ENCODE measurements around the gene ROS1.

The ROS1 gene

GRCh38 chr6:117441824-117442264 lies 16.1 kb upstream of the ROS1 start:
- TF ChIP-seq CTCF (IDR thresholded peaks at IDR 0.05; ENCODE audit: borderline replicate concordance, control extremely low read depth, extremely low read depth, insufficient read depth, missing control alignments) = no peak
- DNase-seq (ENCODE audit: low spot score) = no peak
- in situ Hi-C loops (cut with MboI; ENCODE audit: low sequenced_read_pairs, unreplicated experiment) = loop anchor here (10.0 kb wide), 1 partner anchor 113 kb away; no protein-coding TSS in a partner anchor

GRCh38 chr6:117440706-117441525 lies 15.2 kb upstream of the ROS1 start:
- TF ChIP-seq CTCF (IDR thresholded peaks at IDR 0.05; ENCODE audit: borderline replicate concordance, control extremely low read depth, extremely low read depth, insufficient read depth, missing control alignments) = no peak
- no peak for DNase-seq (ENCODE audit: low spot score)
- in situ Hi-C loops (cut with MboI; ENCODE audit: low sequenced_read_pairs, unreplicated experiment) = loop anchor here (10.0 kb wide), 1 partner anchor 114 kb away; no protein-coding TSS in a partner anchor

DNA sequence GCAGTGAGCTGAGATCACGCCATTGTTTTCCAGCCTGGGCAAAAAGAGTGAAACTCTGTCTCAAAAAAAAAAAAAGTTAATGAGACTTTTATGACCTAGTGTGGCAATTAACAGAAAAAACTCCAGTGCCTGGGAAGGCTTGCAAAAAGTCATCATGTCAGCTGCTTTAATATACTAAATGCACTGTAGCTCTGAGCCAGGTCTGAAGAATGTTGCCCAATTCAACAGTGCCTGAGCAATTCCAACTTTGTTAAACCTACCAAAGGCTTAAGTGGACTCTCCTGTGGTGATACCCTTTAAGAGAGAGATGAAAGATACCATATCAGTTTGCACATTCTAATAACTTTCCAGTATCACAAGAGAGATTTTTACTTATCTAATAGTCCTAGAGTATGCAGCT lies 6.5 kb upstream of the ROS1 start:
- no peak for DNase-seq (ENCODE audit: low spot score)
- TF ChIP-seq CTCF (IDR thresholded peaks at IDR 0.05; ENCODE audit: borderline replicate concordance, control extremely low read depth, extremely low read depth, insufficient read depth, missing control alignments) = no peak
- in situ Hi-C loops (cut with MboI; ENCODE audit: low sequenced_read_pairs, unreplicated experiment) = no loop called here

GRCh38 chr6:117423754-117424153 lies 2.0 kb downstream of the ROS1 start:
- DNase-seq (ENCODE audit: low spot score) = no peak
- in situ Hi-C loops (cut with MboI; ENCODE audit: low sequenced_read_pairs, unreplicated experiment) = no loop called here
- TF ChIP-seq CTCF (IDR thresholded peaks at IDR 0.05; ENCODE audit: borderline replicate concordance, control extremely low read depth, extremely low read depth, insufficient read depth, missing control alignments) = no peak

DNA sequence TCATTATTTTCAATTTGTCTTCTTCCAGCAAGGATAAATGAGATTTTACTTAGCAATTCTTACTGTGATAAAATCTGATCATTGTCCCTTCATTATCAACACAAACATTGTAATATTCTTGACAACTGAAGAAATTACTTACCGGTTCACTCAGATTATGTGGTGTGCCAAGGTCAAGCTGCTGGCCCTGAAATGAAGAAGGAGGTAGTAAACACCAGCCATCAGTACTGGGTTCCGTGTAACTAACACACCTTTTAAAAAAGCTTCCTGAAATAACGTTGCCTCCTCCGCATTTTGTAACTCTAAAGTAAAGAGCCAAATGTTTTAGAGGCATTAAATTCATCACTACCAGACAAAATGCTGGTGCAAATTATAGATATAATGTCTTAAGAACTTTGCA lies 7.4 kb downstream of the ROS1 start:
- no peak for DNase-seq (ENCODE audit: low spot score)
- TF ChIP-seq CTCF (IDR thresholded peaks at IDR 0.05; ENCODE audit: borderline replicate concordance, control extremely low read depth, extremely low read depth, insufficient read depth, missing control alignments) = no peak
- in situ Hi-C loops (cut with MboI; ENCODE audit: low sequenced_read_pairs, unreplicated experiment) = no loop called here

- TF ChIP-seq CTCF (IDR thresholded peaks at IDR 0.05; ENCODE audit: borderline replicate concordance, control extremely low read depth, extremely low read depth, insufficient read depth, missing control alignments) = no peak
- in situ Hi-C loops (cut with MboI; ENCODE audit: low sequenced_read_pairs, unreplicated experiment) = no loop called here
- DNase-seq (ENCODE audit: low spot score) = no peak
Observed at GRCh38 chr6:117417851-117418250, 7.9 kb downstream of the ROS1 start.
